GM18867 (cell line): ENCODE measurements around the gene RASGRP4.
A peak's percentile ranks its signal among the peaks of the same experiment; 100 is the strongest.
"Not testable (repeated sequence)": the region's sequence is repeated elsewhere in the genome, so short reads cannot be mapped to it uniquely, and the experiment has no call there.

ENCODE experiments used
- ATAC-seq: cut with Tn5 transposase; IDR thresholded peaks from one replicate; pipeline ENCODE4 v1.9.1; 2021; ENCODE audit warnings: mild to moderate bottlenecking, moderate library complexity; ENCODE audit not compliant: unreplicated experiment

RASGRP4 gene

DNA sequence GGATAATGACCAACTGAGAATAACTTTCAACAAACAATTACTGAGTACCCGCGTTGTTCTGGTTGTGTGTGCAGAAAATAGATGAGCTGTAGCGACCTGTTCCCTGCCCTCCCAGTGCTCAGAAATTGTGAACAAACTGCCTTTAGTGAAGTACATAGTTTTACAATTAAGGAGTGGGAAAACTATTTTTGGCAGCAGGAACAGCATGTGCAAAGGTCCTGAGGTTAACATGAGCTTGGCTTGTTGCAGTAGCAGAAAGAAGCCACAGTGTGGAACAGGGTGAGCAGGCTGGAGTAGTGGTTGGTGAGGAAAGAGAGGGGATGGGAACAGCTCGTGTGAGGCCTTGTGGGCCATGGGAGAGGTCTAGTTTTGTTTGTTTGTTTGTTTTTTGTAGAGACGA is 23.5 kb upstream of the RASGRP4 start:
- ATAC-seq = no peak

DNA sequence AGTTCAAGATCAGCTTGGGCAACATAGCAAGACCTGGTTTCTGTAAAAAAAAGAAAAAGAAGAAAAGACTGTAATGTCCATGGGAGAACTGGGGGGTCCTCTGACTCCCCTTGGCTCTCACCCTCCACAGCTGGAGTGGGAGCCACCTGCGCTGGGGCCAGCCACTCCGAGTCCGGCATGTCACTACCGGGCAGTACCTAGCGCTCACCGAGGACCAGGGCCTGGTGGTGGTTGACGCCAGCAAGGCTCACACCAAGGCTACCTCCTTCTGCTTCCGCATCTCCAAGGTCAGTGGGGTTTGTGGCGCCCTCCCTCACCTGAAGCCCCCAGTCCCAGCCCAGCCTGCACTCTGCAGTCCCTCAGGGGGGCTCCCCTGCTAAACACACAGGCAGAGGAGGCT is 22.2 kb upstream of the RASGRP4 start:
- ATAC-seq = no peak

DNA sequence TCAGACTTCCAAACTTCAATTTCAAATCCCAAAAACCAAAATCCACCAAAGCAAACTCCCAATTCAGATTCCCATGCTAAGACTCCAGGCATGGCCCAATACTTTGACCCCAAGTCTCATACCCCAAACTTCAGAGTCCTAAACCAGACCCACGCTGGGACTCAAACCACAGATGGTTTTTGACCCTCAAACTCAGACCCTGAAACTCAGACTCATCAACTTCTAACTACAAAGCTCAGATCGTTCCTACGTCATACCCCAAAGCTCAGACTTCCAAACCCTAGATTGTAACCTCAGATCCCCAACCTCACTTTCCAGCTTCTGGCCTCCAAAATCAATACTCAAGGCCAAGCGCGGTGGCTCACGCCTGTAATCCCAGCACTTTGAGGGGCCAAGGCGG is 19.3 kb upstream of the RASGRP4 start:
- ATAC-seq = no peak

DNA sequence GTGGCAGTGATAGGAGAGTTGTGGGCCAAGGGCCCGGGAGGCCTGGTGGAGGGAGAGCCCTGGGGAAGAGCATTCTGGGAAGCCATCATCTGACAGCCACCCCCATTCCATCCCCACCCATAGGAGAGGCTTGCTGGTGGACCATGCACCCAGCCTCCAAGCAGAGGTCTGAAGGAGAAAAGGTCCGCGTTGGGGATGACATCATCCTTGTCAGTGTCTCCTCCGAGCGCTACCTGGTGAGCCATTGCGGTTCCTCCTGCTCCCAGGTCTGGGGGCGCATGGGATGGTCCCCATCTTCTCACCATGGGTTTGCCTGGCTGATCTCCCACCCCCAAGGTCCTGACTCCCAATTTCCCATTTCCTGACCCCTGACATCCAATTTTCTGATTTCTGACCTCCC is 18.0 kb upstream of the RASGRP4 start:
- ATAC-seq = no peak

DNA sequence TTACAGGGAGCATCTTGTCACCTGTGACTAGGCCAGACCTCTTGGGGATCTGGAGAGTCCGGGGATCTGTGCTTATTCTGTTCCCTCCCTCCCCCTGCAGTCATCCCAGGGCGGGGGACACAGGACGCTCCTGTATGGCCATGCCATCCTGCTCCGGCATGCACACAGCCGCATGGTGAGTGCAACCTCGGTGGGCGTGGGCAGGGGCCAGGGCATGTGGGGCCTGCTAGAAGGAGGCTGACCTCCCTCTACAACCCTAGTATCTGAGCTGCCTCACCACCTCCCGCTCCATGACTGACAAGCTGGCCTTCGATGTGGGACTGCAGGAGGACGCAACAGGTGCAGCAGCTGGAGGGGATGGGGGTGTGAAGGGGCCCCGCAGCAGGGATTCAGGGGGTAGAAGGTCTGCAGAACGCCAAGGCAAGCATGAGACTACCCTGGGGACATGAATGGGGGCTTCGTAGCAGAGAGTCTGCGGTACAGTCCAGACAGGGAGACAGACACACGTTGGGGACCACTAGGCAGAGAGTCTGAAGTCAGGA is 17.5 kb upstream of the RASGRP4 start:
- ATAC-seq = no peak

DNA sequence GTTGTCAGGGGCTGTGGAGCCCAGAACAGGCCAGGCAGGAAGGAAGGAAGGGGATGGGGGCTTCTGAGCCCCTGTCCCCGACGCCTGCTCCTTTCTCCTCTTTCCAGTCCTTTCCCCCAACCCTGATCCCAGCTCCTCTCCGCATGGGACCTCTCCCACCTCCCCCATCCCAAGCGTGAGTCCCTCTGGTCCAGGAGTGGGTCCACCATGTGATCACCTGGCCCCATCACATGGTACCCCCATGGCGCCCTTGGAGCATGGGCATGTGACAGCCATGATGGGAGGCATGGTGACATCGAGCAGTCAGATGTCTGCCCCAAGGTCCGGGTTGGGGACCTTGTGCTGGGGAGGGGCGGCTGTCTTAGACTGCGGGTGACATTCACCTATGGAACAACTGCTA is 16.7 kb upstream of the RASGRP4 start:
- no peak for ATAC-seq

DNA sequence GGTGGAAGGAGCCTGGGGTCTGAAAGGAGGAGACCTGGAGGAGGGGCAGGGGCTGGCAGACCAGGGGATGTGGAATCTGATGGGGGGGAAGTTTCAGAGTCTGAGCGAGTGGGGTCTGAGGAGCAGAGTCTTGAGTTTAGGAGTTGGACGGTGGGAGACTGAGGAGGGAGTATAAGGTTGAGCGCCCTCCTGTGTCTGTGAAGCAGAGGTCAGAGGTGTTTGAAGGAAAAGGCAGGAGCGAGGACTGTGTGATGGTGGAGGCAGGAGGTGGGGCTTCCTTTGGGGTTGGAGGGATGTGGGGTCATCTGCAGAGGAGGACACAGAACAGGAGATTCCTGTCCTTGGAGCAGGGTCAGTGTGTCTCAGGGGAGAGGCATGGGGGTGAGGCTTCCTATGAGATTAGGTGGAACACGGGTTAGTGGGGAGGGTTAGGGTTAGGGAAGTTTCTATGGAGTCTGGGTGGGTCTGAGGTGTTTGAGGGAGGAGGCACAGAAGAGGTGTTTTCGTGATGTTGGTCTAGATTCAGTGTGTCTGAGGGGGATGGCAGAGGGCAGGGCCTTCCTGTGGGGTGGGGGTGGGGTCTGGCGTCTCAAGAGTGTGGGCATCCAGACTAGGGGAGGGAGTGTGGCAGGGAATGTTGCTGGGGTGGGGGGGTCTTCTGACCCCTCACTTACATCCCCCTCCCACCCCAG is 15.8 kb upstream of the RASGRP4 start:
- ATAC-seq = no peak

DNA sequence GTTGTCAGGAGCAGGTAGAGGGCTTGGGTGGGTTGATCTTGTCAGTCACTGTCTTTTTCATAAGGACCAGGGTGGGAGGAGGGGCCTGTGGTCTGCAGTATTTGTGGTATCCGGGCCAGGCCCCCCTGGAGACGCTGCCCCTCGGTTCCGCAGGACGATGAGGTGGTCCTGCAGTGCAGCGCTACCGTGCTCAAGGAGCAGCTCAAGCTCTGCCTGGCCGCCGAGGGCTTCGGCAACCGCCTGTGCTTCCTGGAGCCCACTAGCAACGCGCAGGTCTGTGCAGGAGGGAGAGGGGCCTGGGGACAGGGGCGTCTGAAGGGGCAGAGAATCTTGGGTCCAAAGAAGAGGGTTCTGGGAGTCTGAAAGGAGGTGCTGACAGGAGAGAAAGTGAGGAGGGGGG is 14.6 kb upstream of the RASGRP4 start:
- no peak for ATAC-seq

DNA sequence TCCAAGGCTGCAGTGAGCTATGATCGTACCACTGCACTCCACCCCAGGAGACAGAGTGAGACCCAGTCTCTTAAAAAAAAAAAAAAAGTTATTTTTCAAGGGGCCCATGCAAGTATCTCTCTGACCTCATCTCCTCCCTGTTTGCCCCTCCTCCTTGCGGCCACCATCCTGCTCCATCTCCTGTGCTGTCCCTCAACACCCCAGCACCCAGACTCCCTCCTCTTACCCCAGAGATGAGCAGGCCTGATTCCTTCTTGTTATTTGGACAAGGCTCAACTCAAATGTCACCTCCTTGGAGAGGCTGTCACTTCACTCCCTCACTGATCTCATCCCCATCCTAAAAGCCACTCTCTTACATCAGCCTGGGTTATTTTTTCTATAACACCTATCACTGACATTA is 11.9 kb upstream of the RASGRP4 start:
- ATAC-seq = no peak

DNA sequence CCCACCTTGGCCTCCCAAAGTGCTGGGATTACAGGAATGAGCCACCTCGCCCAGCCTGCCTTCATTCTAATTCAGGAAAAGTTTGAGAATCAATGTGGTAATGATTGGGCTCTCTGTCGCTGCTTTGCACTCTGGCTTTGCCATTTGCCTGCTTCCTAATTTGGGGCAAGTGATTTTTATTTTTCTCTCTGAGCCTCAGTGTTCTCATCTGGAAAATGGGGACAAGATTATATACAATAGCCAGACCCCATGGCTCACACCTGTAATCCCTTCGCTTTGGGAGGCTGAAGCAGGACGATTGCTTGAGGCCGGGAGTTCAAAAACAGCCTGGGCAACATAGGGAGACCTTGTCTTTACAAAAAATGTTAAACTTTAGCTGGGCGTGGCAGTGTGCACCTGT is 11.3 kb upstream of the RASGRP4 start:
- no peak for ATAC-seq

DNA sequence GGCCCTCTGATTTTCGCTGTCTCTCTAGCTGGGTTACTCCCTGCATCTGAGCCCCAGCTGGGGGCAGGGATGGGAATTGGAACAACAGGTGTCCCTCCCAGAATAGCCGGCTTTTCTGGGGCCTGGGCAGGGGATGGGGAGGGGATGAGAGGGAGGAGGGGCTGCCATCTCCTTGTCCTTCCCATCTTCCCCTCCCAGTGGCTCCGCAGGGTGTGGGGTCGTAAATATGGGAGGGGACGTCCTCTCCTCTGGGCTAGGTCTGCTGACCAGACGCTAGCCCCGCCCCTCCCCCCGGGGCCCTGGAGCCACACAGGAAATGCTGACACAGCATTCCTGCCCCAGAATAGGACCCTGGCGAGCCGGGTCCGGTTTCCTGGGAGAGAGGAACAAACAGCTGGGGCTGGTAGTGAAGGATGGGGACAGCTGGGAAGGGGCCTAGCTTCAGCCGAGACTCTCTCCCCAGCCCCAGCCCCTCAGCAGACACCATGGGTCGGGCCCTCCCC is 8.6 kb upstream of the RASGRP4 start:
- no peak for ATAC-seq

DNA sequence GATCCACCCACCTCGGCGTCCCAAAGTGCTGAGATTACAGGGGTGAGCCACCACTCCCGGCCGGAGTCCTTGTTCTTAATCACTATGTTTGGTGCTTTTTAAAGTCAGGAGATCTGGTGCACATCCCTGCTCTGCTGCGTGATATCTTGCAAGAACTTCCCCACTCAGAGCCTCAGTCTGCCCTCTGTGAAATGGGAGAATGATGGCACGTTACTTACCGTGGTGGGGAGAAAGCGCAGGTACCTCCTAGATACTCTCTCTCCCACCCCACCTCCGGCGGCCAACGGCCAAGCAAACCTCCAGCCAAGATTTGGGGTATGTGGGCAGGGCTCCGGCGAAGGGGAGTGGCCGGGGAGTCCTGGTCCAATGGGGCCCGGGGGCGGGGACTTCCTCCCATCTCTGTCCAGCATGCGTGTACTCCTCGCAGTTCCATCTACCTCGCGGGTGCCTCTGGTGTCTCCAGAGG is 7.3 kb upstream of the RASGRP4 start, which contains the start of gene RYR1:
RYR1 (plus strand) TSS at position 424 of the 466 bp plus-strand sequence. CDS start 139 bp downstream, outside the sequence.
- peak; percentile 52 for ATAC-seq

DNA sequence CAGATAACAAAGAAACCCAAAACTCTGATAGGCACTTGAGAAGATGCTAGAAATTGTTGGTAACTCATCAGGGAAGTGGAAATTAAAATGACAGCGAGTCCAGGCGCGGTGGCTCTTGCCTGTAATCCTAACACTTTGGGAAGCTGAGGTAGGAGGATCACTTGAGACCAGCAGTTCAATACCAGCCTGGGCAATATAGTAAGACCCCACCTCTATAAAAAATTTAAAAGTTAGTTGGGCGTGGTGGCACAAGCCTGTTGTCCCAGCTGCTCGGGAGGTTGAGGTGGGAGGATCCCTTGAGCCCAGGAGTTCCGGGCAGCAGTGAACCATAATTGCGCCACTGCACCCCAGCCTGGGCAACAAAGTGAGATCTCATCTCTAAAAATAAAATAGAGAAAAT is 4.9 kb upstream of the RASGRP4 start:
- ATAC-seq = no peak

DNA sequence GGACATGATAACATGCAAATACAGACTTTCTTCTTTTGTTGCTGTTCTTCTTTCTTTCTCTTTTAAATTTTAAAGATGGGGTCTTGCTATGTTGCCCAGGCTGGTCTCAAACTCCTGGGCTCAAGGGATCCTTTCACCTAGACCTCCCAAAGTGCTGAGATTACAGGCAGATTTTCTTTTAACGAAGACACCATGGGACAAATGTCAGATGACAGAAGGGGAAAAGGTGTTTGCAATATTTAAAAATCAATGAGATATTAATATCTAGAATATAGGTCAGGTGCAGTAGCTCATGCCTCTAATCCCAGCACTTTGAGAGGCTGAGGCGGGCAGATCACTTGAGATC is 3.8 kb upstream of the RASGRP4 start:
- ATAC-seq = no peak

DNA sequence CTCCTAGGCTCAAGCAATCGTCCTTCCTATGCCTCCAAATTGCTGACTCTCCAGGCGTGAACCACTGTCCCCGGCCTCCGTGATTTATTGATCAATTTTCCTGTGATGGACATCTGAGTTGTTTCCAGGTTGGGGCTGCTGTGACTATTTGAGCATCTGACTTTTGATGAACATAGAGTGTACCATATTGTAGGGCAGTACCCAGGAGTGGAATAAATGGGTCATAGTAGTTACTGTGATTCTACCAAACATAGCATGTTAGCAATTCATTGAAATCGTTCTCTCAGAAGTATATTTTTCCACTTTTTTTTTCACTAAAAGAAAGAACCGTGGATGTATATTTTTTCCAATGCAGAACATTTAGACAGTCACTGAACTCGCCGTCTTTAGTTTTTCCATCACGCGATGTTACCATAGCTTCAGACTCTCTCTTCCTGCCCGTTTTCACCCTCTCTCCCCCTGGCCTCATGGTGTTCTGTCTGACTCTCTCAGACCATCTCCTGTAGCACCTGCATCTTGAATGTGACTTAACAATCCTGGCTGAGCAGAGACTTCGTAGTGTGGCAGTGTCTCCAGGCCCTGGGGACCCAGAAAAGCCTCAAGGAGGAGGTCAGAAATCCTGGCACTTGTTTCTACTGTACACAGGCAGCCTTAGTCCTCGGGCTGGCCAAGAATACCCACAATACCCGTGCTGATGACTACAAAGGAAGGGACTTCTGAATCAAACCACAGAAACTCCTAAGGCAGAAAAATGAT is 3.2 kb upstream of the RASGRP4 start:
- no peak for ATAC-seq

DNA sequence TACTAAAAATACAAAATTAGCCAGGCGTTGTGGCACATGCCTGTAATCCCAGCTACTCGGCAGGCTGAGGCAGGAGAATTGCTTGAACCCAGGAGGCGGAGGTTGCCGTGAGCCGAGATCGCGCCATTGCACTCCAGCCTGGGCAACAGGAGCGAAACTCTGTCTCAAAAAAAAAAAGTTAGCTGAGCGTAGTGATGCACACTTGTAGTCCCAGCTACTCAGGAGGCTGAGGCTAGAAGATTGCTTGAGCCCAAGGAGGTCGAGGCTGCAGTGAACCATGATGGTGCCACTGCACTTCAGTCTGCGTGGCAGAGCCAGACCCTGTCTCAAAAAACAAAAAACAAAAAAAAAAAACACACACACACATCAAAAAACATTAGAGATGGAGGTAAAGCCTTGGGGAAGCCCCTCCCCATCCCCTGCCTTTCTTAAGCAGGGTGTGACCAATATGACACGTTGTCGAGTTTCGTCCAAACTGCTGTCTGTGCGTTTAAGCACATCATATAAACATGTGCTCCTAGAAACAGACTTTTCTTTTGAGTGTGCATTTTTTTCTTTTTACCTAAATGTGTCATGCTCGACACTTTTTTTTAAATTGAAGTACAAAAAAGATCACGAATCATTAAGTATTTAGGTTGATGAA is 1.1 kb upstream of the RASGRP4 start:
- ATAC-seq = not testable (repeated sequence)

DNA sequence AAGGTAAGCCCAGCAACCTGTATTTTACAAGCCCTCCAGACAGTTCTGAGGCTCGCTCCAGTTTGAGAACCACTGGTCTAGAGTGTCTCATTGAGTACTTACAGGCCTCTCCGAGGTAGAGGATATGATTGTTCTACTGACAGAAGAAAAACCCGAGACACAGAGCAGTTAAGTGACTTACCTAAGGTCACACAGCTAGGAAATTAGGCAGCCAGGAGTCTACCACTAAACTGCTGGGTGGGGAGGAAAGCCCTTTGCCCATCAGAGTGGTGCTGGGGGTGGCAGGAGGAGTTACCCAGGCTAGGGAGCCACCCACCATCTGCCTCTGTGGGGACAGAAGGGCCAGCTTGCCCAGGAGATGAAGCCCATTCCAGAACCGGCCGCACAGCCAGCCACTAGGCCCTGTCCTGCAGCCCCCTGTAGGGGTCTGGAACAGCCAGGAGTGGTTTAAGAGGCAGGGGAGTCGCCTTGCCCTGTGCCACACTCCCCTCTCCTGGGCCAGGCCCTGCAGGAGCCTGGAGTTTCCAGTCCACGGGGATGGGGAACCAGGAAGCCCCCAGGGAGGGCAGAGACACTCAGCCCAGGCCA is 703 bp downstream of the RASGRP4 start:
- ATAC-seq = no peak

DNA sequence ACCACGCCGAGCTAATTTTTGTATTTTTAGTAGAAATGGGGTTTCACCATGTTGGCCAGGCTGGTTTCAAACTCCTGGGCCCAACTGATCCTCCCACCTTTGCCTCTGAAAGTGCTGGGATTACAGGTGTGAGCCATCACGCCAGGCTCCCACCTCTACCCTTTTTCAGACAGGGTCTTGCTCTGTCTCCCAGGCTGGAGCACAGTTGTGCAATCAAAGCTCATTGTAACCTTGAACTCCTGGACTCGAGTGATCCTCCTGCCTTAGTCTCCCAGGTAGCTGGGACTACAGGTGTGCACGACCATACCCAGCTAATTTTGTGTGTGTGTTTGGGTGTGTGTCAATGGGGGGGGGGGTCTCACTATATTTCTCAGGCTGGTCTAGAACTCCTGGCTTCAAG is 1.7 kb downstream of the RASGRP4 start:
- ATAC-seq = no peak

DNA sequence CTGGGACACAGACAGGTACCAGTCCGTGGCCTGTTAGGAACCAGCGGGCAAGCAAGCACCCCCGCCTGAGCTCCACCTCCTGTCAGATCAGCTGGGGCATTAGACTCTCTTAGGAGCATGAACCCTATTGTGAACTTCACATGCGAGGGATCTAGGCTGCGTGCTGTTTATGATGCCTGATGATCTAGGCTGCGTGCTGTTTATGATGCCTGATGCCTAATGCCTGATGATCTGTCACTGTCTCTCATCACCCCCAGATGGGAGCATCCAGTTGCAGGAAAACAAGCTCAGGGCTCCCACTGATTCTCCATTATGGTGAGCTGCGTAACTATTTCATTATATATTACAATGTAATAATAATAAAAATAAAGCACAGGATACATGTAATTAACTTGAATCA is 3.6 kb downstream of the RASGRP4 start:
- ATAC-seq = no peak

DNA sequence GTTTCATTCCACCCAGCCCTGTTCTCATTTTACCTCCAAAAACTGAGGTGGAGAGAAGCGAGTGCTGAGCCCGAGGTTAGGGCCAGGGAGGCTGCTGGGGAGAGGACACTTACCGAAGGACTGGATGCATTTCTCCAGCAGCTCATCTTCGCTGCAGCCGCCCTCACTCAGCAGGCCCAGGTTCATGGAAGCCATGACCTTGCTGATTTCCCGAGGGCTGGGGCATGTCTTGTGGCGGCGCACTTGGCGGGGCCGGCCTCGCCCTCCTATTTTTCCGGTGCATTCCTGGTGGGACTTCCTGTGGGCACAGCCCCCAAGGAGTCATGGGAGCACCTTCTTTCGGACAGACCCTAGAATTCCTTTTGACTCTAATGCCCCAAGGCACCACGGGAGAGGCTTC is 4.2 kb downstream of the RASGRP4 start:
- ATAC-seq = no peak

DNA sequence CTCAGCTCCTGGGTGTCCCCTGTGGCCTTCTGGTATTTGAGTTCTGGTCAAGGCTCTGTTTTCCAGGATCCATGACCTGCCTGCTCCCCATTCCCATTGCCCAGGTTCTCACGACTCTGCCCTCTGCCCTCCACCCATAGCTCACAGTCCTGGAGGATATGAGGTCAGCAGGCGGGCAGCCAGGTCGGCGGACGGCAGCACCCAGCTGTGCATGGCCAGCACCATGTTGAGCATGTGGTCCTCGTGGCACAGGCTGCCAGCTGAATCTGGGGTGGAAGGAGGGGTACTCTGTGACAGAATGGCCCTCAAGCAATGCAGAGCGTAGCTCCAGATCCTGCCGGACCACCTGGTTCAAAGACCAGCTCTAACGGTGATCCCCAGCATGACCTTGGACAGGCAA is 5.1 kb downstream of the RASGRP4 start:
- no peak for ATAC-seq
